Stimulated activated CD8-positive, alpha-beta memory T cell treated with anti-CD3 and anti-CD28 coated beads, Interleukin-4, amount 100 ng/mL, for 24 hours (primary cell): ENCODE results near the gene PLLP.
"Not testable (repeated sequence)": the region's sequence is repeated elsewhere in the genome, so short reads cannot be mapped to it uniquely, and the experiment has no call there.

ENCODE experiments used
- DNase-seq: peaks from one replicate; pipeline ENCODE4 v3.0.0-alpha.2; 2020; ENCODE audit warnings: low read depth

The PLLP gene

DNA sequence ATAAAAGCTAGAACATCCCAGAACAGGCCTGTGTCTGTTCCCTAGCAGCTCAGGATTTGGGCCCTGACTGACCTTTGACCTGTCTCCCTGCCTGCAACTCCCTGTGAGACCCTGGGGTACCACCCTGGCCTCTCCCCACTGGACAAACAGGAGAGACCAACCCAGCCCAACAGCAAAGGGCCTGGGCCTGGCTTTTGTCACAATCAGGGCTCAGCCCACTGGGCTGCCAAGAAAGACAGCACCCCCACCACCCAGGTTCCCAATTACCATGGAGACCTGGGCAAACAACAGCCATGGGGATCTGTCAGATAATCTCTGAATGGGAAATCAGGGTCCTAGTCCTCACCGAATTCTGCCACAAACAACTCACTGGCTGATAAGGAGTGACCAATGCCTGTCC, 11.1 kb downstream of the PLLP start:
- DNase-seq, result no peak

DNA sequence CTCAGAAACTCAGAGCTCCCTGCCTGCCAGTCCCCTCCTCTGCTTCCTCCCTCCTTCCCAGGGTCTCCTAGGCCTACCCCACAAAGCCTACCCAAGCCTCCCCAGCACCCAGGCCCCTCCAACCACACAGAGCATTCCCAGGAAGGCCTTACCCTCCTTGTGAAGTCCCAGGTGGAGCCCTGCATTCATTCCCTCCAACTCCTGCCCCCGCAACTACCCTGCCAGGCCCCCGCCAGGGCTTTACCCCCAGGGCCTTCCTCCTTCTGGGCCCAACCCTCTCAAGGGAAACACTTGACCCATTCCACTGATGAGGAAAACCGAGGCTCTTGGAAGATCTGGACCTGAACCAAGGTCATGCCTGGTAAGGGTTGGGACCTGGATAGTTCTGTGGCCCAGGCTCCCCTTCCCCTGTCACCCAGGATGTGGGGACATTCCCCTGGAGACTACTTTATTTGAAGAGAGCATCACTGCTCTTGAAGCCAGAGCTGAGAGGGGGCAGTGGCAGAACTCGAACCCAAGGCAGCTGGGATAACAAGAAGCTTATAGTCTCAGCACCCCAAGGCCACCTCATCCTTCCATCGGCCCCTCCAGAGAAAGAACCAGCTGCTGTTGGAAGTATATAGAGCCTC, 12.5 kb downstream of the PLLP start:
- DNase-seq, result no peak

DNA sequence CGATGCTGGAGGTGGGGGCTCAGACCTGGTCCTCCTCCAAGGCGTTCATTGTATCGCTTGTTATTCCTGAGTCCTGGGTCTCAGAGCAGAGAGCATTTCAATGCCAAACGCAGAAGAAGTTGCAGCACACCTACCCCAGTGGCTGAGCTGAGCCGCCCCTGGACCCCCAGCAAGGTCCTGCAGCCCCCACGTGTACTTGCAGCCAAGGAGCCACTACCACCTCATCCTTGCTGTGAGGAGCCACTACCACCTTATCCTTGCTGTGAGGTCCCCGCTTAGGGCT, 13.5 kb downstream of the PLLP start:
- no peak for DNase-seq

DNA sequence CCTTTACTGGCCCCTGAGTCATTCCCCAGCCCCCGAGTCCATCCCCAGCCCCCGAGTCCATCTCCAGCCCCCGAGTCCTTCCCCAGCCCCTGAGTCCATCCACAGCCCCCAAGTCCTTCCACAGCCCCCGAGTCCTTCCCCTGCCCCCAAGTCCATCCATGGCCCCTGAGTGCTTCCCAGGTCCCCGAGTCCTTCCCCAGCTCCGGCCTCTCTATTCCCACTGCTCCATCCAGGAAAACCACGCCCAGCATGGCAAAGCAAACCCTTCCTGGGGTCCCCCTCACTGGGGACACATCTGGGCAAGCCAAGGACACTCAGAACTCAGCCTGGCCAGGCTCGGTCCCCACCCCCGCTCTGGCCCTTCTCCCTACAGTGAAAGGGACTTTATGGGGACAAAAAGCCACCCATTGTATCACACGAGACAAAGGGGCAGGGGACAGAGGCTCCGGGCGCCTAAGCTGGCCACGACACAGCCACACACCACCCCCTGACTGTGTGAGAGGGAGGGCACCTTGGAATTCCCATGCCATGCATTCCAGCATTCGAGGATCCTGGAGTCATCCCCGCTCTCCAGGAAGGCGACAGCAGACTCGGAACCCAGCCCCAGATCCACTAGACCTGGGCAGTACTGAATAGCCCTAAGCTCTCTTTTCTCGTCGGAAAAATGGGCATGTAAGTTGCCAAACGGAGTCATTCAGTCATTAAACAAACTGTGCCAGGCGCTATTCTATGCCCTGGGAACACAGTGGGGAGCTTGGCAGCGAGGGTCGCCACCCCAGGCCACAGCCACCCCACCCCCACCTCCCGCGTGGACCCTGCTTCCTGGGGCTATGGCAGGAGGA, 14.0 kb downstream of the PLLP start:
- no peak for DNase-seq

DNA sequence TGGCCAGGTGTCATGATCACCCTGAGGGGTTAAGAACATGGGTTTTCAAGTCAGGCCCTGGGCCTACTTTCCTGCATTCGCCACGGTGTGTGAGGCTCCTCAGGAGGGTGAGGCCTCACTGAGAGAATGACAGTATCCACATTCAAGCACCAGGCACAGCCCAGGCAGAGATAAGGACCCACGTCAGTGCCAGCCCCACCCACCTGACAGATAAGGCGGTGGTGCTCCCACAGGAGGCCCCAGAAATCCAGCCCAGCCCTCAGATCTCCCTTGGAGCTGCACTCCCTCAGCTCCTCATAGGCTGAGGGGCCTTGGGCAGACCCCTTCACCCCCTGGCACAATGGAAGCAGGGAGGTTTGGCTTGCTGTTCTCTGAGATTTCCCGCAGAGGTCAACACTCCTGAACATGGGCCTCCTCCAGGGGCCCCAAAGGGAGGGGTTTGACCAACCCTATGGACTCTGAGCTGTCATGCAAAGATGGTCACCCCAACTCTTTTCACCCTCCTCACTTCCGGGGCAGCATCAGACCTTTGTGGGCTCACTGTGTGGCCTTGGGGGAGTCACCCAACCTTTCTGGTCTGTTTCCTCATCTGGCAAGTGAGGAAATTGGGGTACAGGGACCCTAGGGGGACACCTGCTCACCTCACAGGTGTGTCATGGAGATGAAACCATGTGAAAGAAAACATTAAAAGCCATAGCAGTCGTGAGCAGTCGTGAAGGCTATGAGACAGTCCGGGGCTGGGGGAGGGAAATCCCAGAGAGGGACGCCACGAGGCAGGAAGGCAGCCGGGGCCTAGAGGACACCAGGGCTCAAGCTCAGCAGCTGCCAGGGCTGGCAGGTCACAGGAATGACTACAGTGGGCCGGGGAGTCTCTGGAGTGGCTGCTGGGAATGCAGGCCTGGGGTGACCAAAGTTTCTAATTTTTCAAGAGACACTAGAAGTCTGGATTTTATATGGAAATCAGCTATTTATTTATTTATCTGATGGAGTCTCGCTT, 15.4 kb downstream of the PLLP start:
- DNase-seq, result no peak

DNA sequence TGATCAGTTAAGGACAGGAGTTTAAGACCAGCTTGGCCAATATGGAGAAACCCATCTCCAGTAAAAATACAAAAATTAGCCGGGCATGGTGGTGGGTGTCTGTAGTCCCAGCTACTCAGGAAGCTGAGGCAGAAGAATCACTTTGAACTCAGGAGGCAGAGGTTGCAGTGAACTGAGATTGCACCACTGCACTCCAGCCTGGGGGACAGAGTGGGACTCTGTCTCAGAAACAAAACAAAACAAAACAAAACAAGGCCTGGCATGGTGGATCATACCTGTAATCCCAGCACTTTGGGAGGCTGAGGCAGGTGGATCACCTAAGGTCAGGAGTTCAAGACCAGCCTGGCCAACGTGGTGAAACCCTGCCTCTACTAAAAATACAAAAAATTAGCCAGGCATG, 17.1 kb downstream of the PLLP start:
- not testable (repeated sequence) for DNase-seq

DNA sequence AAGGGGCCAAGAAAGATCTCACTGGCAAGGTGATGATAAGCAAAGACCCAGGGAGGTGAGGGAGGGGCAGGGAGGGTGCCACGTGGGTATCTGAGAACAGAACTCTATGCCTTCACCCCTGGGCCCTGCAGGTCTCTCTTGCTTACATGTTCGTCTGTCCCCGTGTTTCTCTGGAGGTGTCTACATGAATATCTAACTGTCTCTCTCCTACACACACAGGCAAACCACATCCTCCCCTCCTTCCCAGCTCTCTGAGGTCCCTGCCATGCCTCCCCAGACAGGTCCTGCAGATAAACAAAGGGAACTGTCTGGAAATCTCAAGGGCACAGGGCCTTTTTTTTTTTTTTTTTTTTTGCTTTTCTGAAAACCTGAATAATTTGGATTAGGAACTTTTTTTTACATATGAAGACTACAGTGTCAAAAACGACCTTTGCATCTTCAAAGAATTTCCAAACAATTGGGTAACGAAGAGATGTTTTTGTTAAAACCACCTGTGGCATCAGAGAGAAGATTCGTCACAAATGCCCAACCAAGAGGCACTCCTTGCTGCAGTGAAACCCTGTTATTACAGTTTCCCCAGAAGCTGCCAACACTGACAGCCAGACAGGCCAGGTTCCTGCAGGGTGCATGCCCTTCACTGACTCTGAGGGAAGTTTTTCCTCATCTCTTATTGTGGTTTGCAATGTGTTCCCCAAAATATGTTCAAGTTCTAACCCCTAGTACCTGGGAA, 17.8 kb downstream of the PLLP start:
- no peak for DNase-seq

DNA sequence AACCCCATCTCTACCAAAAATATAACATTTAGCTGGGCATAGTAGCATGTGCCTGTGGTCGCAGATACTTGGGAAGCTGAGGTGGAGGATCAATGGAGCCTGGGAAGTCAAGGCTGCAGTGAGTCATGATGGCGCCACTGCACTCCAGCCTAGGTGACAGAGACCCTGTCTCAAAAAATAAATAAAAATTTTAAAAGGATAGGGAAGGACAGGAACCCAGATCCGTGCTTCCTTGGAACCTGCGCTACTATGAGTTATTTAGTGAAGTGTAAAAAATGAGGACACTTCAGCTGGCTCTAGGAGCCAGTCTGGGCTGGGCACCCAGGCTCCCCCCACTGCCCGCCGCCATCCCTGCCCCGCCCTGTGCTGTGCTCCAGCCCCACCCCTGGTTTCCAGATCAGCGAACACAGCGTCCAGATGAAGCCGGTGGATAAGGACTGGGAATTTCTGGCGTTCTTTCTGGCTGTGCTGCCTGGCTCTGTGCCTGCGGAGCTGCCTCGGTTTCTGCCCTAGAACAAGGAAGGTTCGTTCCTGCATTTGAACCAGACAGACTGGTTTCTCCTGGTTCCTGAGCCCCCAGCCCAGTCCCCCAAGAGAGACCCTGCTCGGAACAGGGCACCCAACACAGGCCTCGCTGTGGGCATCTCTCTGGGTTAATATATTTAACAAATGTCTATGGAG, 18.5 kb downstream of the PLLP start:
- DNase-seq, result no peak

DNA sequence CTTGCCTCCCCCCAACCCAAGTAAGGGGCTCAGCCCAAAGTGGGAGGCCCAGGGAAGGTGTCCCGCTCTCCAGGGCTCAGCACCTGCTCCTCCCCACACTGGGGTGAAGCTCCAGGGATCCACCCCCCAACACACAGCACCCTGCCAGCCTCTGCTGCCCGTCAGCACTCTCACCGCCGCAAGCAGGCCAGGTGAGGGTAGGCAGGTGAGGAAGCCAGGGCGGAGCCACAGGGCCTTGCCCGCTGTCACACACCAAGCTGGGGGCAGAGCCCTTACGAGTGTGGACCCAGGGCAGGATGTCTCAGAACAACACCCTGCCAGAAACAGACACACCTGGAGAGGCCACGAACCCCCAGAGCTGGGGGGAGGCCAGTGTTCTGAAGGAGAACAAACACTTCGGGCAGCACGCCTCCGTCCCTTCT, 19.5 kb downstream of the PLLP start:
- DNase-seq, result no peak

DNA sequence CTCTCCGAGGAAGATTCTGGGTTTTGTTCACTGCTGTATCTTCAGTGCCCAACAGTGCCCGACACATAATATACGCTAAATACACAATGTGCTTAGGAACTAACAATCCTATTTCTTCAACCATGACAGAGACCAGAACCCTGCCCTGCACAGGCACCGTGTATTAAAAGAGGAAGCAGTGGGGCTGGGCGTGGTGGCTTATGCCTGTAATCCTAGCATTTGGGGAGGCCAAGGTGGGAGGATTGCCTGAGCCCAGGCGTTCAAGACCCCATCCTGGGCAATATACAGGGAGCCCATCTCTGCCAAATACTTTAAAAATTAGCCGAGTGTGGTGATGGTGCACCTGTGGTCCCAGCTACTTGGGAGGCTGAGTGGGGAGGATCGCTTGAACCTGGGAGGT, 20.1 kb downstream of the PLLP start:
- DNase-seq, result no peak

DNA sequence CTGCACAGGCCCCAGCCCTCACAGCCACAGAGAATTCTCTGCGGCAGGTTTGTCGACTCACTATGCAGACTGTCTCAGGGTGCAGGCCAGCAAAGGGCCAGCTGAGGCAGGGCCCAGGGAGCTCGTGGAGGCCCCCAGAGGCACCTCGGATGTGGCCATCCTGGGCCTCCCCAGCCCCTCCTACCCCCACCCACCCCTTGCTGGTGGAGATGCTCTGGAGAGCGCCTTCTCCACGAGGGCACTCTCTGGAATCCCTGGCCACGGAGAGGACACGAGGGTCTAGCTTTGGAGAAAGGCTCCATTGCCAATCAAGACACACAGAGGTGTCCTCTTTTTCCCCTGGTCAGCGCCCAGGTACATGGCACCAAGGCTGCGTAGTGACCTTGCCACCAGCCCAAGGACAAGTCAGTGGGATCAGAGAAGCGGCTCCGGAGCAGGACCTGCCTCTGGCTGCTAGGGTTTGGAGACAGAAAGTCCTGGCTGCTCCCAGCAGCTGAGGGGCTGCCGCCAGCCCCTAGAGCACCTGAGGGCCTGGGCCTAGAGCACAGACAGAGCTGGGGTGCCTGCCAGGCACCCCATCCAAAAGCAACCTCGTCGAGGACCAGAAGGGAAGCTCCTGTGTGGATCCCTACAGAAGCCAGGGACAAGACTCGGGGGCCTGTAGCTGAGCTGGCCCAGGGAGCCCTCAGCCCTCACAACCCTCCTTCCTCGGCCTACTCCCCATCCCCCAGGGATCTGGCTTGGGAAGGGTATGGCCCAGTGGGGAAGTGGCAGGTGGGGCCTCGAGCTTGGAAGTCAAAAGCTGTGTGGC, 20.7 kb downstream of the PLLP start:
- no peak for DNase-seq

DNA sequence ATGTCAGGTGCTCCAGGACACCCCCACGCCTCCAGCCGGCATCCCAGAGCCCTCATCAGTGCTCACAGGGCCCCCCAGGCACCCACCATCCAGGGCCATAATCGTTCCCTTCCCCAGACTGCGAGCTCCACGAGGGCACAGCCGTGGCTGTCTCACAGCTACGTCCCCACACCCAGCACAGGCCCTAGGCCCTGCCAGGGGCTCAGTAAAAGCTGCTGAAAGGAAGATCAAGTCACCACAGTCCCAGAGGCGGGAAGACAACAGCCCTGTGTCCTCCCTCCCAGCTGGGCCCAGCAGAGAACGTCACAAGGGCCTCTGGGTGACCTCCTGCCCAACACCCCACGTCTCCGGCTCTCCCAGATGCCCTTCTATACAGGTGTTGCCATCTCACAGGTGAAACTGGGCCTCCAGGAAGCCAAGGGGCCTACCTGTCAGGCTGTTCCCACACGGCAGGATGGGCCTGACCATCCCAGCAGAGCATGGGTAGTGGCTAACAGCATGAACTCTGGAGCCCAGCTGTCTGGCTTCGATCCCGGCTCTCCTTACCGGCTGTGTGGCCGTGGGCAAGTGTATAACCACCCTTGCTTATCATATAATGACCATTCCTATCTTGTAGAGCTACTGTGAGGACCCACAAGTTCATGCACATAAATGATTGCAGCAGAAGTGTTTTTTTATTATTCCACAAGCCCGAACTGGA, 21.5 kb downstream of the PLLP start:
- no peak for DNase-seq

DNA sequence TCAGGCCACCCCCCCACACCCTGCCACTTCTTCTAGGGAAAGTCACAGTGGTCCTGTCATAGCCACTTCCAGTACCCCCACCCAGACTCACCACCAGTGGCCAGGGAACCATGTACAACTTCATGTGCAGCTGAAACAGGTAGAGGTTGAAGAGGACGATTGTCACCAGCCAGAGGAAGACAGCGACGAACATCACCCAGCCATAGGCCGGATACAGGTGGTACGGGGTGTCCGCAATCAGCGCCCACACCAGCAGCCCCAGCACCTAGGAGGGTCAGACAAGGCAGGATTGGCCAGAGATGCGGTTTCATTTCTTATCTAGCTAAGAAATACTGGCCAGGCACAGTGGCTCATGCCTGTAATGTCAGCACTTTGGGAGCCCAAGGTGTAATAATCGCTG, 22.7 kb downstream of the PLLP start:
- no peak for DNase-seq

DNA sequence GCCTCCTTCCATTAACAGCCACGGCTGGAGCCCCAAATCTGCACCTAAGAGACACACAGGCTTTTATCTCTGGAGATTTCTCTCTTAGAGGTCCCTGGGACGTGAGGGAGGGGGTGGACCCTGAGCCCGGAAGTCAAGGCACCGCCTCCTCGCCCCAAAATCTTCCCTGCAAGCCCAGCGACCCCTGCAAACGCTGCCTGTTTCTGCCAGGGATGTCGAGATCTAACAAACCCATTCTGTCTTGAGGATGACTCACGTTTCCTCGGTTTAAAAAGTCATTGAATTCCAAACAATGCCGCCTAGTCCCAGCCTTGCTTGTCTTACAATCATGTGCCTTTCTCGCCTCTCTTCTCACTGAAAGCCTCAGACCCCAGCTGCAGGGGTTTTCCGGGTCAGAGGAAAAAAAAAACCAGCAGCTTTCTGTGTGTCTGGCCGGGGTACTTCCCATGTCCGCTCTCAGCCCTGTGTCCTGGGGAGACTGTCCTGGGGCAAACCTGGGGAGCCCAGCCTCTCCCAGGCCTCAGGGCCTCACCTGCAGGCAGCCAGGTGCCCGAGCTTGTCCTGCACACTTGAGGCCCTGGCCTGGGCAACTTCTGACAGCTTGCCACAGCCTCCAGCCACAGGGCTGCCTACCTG, 24.1 kb downstream of the PLLP start:
- no peak for DNase-seq

DNA sequence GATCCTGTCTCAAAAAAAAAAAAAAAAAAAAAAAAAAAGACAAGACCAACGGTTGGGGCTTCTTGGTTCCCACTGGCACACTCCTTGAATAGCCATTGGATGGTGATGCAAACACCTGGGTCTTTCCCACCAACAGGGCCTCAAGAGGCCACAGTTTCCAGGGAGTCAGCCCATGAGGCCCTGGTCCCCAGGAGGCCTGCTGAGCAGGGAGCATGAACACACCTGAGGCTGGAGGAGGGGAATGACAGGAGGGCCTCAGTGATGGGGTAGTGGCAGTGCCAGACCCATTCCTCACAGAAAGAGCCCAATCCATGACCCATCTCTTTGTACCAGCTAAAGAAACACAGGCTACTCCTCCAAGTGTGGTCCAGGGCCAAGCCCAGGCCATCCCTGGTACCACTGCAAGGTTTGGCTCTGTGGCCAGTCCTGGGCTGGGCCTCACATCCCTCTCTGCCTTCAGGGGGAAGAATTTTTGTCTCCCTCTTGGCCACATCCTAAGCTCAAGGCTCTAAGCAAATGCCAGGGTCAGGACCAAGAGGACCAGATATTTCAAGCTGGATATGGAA, 25.5 kb downstream of the PLLP start:
- DNase-seq, result no peak

DNA sequence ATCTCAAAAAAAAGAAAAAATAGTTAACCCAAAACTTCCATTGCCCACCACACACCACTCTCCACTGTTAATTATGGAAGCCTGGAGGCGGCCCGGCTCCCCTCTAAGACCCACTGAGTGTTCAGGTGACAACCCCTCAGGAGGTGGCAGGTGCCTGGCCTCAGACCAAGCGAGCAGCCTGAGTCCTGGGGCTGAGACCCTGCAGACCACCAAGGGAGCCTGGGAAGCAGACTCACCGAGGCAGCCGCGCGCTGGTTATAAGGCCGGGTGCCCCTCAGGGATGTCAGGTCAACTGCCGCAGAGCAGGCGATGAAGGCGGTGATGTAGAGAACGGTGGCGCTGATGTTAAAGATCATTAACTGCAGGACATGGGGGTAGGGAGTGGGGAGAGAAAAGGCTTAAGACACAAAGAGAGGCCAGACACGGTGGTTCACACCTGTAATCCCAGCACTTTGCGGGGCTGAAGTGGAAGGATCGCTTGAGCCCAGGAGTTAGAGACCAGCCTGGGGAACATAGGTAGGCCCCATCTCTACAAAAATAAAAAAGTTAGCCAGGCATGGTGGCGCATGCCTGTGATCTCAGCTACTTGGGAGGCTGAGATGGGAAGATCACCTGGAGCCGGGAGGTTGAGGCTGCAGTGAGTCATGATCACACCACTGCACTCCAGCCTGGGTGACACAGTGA, 26.1 kb downstream of the PLLP start:
- DNase-seq, result no peak

DNA sequence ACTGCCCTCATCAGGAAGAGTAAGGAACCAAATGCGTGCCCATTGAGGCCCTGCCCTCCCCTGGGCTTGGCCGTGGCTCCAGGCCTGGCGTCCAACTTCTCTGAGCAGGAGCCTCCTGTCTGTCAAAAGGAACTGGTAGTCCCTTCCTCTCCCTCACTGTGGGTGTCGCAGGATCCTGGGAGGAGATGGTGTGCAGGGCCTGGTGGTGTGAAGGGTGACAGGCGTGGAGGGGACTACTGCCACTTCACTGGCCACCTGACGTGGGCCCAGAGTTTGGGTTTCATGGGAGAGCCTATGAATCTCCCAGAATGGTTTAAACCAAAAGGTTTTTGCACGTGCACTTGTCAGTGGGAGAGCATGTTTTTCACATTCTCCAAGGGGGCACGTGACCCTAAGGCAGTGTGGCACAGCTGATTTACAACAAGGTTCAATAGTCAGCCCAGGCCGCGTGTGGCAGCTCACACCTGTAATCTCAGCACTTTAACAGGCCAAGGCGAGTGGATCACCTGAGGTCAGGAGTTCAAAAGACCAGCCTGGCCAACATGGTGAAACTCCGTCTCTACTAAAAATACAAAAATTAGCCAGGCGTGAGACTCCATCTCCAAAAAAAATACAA, 26.9 kb downstream of the PLLP start:
- no peak for DNase-seq
